ENCODE results near the gene CEP112. TPM values are rescaled to one million over a fixed set of nuclear protein-coding genes. Genes with fewer than 3 reads are reported as not detected.

The CEP112 gene
- total and polyA plus RNA-seq, 2 of the 8 experiments (the other 6 are each of a cell fraction or from before 2014, with no cell fraction given): 0.62 to 3.1 TPM

DNA sequence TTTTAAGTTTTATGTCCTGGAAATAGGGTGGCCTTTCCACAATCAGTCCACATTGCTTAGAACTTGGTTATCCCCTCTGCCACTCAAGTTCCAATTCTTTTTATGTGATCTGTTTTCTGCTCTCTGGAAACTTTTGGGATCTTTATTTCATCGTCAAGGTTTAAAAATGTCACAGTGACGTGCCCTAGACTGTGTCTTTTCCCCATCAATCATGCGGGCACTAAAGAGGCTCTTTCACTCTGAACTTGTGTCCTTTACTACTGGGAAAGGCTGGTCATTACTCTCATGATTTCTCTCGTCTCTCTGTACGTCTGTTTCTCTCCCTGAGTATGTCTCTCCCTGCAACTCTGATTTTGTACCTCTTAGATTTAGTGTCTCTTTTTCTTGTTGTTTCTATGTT lies 440.7 kb downstream of the CEP112 start (continued):
- TF ChIP-seq HDAC6 (IDR thresholded peaks at IDR 0.05; ENCODE audit: low read depth, low read length): no peak
- no peak for TF ChIP-seq SAP30 (IDR thresholded peaks at IDR 0.05; ENCODE audit: insufficient read depth, insufficient replicate concordance, low read length)
- no peak for TF ChIP-seq KDM4A (IDR thresholded peaks at IDR 0.05; ENCODE audit: low read depth, low read length, severe bottlenecking)
- TF ChIP-seq, protein P1, sequence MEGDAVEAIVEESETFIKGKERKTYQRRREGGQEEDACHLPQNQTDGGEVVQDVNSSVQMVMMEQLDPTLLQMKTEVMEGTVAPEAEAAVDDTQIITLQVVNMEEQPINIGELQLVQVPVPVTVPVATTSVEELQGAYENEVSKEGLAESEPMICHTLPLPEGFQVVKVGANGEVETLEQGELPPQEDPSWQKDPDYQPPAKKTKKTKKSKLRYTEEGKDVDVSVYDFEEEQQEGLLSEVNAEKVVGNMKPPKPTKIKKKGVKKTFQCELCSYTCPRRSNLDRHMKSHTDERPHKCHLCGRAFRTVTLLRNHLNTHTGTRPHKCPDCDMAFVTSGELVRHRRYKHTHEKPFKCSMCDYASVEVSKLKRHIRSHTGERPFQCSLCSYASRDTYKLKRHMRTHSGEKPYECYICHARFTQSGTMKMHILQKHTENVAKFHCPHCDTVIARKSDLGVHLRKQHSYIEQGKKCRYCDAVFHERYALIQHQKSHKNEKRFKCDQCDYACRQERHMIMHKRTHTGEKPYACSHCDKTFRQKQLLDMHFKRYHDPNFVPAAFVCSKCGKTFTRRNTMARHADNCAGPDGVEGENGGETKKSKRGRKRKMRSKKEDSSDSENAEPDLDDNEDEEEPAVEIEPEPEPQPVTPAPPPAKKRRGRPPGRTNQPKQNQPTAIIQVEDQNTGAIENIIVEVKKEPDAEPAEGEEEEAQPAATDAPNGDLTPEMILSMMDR (IDR thresholded peaks at IDR 0.05; ENCODE audit: control extremely low read depth in 1 of 3, insufficient read depth in 1 of 3, low read depth in 1 of 3, low read length in 3 of 3): no peak
- TF ChIP-seq EGR1 (IDR thresholded peaks at IDR 0.05; ENCODE audit: borderline replicate concordance, low read depth, low read length): no peak

Measured in H1 (cell line).